Measurements from ENCODE around the gene SPINK8. TPM values are rescaled to one million over a fixed set of nuclear protein-coding genes. Genes with fewer than 3 reads are reported as not detected.

SPINK8 gene
- total and polyA plus RNA-seq, 2 of the 8 experiments (the other 6 are each of a cell fraction or from before 2014, with no cell fraction given), result 0.29 TPM; not detected in 1

- no peak overlapping the region for H3K23ac ChIP-seq (ENCODE audit: insufficient read length)
- H3K27ac ChIP-seq (ENCODE audit: low read depth, low read length), result no peak overlapping the region
- H2AFZ ChIP-seq (ENCODE audit: low read length), result no peak overlapping the region
- H3K9ac ChIP-seq (replicated peaks in 1 of 4; ENCODE audit: extremely low read depth in 1 of 4, low read depth in 3 of 4, low read length in 3 of 4), result no peak overlapping the region
- H3K4me2 ChIP-seq (ENCODE audit: insufficient read depth in 1 of 2, low read depth in 2 of 2, low read length in 2 of 2), result no peak overlapping the region
- FAIRE-seq, result no peak
- H4K8ac ChIP-seq (ENCODE audit: extremely low read depth, insufficient read depth, low read length), result no peak overlapping the region
- ChIA-PET POLR2A (ENCODE audit: partially characterized antibody) (interaction anchor here (0.7 to 1.1 kb wide), 2 partner anchors 79 to 96 kb away, joined by 3 read pairs; no protein-coding TSS in a partner anchor), CTCF (ENCODE audit: partially characterized antibody) (interaction anchor here (0.7 to 1.6 kb wide), 4 partner anchors 31 to 276 kb away, joined by 3 read pairs; no protein-coding TSS in a partner anchor)
- 92% methylated on average over 2 of the region's 2 CpGs; no CpG with 5 or more reads in 1 of the 2 experiments for WGBS, 2 experiments (ENCODE audit: extremely low coverage in 1 of 2, insufficient coverage in 1 of 2, insufficient read length in 1 of 2, insufficient replicate concordance in 2 of 2, low coverage in 1 of 2, low lambda C conversion rate in 2 of 2, missing lambda C conversion rate in 1 of 2)
- H3K14ac ChIP-seq (ENCODE audit: insufficient read length), result no peak overlapping the region
- no peak overlapping the region for H2BK15ac ChIP-seq (ENCODE audit: low read length)
- H2AK5ac ChIP-seq (ENCODE audit: low read depth, low read length), result no peak overlapping the region
- no peaks in the 10 kb centered on the region for H3K36me3 ChIP-seq (ENCODE audit: control insufficient read depth in 2 of 4, insufficient read depth in 4 of 4, low read length in 3 of 4)
- no peaks in the 10 kb centered on the region for H3K4me1 ChIP-seq (replicated peaks in 1 of 4; ENCODE audit: control insufficient read depth in 3 of 4, insufficient read depth in 4 of 4, low read length in 3 of 4)
- H2BK20ac ChIP-seq (ENCODE audit: low read length), result no peak overlapping the region
- H3K27me3 ChIP-seq (replicated peaks in 1 of 4; ENCODE audit: control insufficient read depth in 3 of 4, extremely low read depth in 1 of 4, insufficient read depth in 3 of 4, low read length in 3 of 4), result peaks cover 0 to 1% (median 0%) of the 10 kb centered on the region in 4 experiments; a peak in 2 of 7 replicates
- H3K56ac ChIP-seq (replicated peaks; ENCODE audit: insufficient read length, low read depth, low read length), result no peak overlapping the region
- no peaks in the 10 kb centered on the region for H3K79me1 ChIP-seq (ENCODE audit: low read depth, low read length)
- H2BK12ac ChIP-seq (ENCODE audit: low read depth, low read length), result no peak overlapping the region
- H4K5ac ChIP-seq (ENCODE audit: insufficient read length, low read depth, low read length), result no peak overlapping the region
- H3K4me3 ChIP-seq (ENCODE audit: extremely low read depth in 1 of 4, insufficient read depth in 2 of 4, low read depth in 3 of 4, low read length in 4 of 4), result no peak overlapping the region
- H3K23me2 ChIP-seq (ENCODE audit: low read depth, low read length), result no peaks in the 10 kb centered on the region
- no peak for DNase-seq (ENCODE audit: low read depth in 1 of 2, low spot score in 2 of 2)
- no peaks in the 10 kb centered on the region for H3K79me2 ChIP-seq (ENCODE audit: control insufficient read depth in 1 of 2, insufficient read depth in 2 of 2, low read length in 2 of 2)
- H2BK120ac ChIP-seq (replicated peaks; ENCODE audit: low read depth, low read length), result no peak overlapping the region
- no peak overlapping the region for H4K91ac ChIP-seq (replicated peaks; ENCODE audit: insufficient read length, low read length)
- H3K18ac ChIP-seq (ENCODE audit: extremely low read depth, low read length), result no peak overlapping the region
- H3K4ac ChIP-seq (replicated peaks; ENCODE audit: insufficient read length, low read depth, low read length), result no peak overlapping the region
- no peak overlapping the region for H2BK5ac ChIP-seq (ENCODE audit: low read depth, low read length)
- H3K9me3 ChIP-seq (ENCODE audit: insufficient read depth in 2 of 2, low read depth in 1 of 2, low read length in 1 of 2), result peaks cover 10 to 13% of the 10 kb centered on the region in 2 experiments
- H4K20me1 ChIP-seq (replicated peaks in 1 of 2; ENCODE audit: control insufficient read depth in 1 of 2, insufficient read depth in 2 of 2, low read length in 2 of 2), result no peaks in the 10 kb centered on the region
- no peak for TF ChIP-seq GABPA (IDR thresholded peaks at IDR 0.05; ENCODE audit: borderline replicate concordance, insufficient read depth, low read length)
- no peak for TF ChIP-seq CTBP2 (IDR thresholded peaks at IDR 0.05; ENCODE audit: borderline replicate concordance, insufficient read depth, insufficient read length, low read length)
- no peak for TF ChIP-seq CBX8 (IDR thresholded peaks at IDR 0.05; ENCODE audit: borderline replicate concordance, low read depth, low read length)
- TF ChIP-seq FOSL1 (IDR thresholded peaks at IDR 0.05; ENCODE audit: insufficient read depth, low read depth, low read length), result no peak
- no peak for TF ChIP-seq TBP (IDR thresholded peaks at IDR 0.05; ENCODE audit: low read depth, low read length)
- no peak for TF ChIP-seq RNF2 (IDR thresholded peaks at IDR 0.05; ENCODE audit: borderline replicate concordance, low read depth, low read length, missing control alignments, poor library complexity, severe bottlenecking)
- no peak for TF ChIP-seq E2F6 (IDR thresholded peaks at IDR 0.05)
- TF ChIP-seq USF2 (IDR thresholded peaks at IDR 0.05; ENCODE audit: low read length), result no peak
- no peak for TF ChIP-seq CBX5 (IDR thresholded peaks at IDR 0.05; ENCODE audit: low read depth, low read length)
- no peak for TF ChIP-seq POU5F1 (IDR thresholded peaks at IDR 0.05; ENCODE audit: low read depth, low read length)
Measured at GRCh38 chr3:48318713-48319468, 14.6 kb downstream of the SPINK8 start.
